Upper lobe of left lung (tissue), 6 donors: Measurements from ENCODE around the gene CSTF1. TPM values are rescaled to one million over a fixed set of nuclear protein-coding genes. Genes with fewer than 3 reads are reported as not detected.

Experiments used
- ATAC-seq, 2 donors: fragments of 200-7000 bp; cut with Tn5 transposase; one replicate each; pipeline ENCODE4 v1.9.1; 2022; ENCODE audit warnings: mild to moderate bottlenecking in 2 of 2, moderate library complexity in 2 of 2; ENCODE audit not compliant: low FRiP score in 2 of 2
- DNase-seq, 2 donors: peaks; one replicate each; pipeline ENCODE4 v3.0.0-alpha.2; 2019 to 2020
- H3K27ac ChIP-seq, 4 donors: fragments of 200-600 bp; sonication (generic); one replicate each; pipeline ENCODE4 v1.5.1; 2016 to 2019
- H3K27me3 ChIP-seq, 4 donors: fragments of 200-600 bp; sonication (generic); one replicate each; pipeline ENCODE4 v1.5.1; 2017 to 2019
- H3K36me3 ChIP-seq, 4 donors: fragments of 200-600 bp; sonication (generic); one replicate each; pipeline ENCODE4 v1.5.1; 2016 to 2019
- H3K4me1 ChIP-seq, 4 donors: fragments of 200-600 bp; sonication (generic); one replicate each; pipeline ENCODE4 v1.5.1; 2018 to 2019
- H3K4me3 ChIP-seq, 4 donors: fragments of 200-600 bp; sonication (generic); one replicate each; pipeline ENCODE4 v1.5.1; 2017 to 2019; ENCODE audit warnings: mild to moderate bottlenecking in 2 of 4, moderate library complexity in 1 of 4
- H3K9me3 ChIP-seq, 4 donors: fragments of 200-600 bp; sonication (generic); one replicate each; pipeline ENCODE4 v1.5.1; 2018 to 2019
- CTCF ChIP-seq, 6 experiments: fragments of 450-650 bp in 4 of 6; fragments of 200-600 bp in 2 of 6; sonication (generic) in 2 of 6; IDR thresholded peaks; one replicate each; pipeline ENCODE4 v1.5.1; 2016 to 2019; ENCODE audit warnings: antibody characterized with exemption in 6 of 6
- EP300 ChIP-seq, 4 donors: sonication (generic); formaldehyde crosslinking; IDR thresholded peaks; one replicate each; pipeline ENCODE4 v1.5.1; 2017; ENCODE audit warnings: antibody characterized with exemption in 4 of 4, control low read depth in 2 of 4
- POLR2A ChIP-seq, 4 donors: fragments of 450-650 bp; IDR thresholded peaks; one replicate each; pipeline ENCODE4 v1.5.1; 2016 to 2017; ENCODE audit warnings: antibody characterized with exemption in 4 of 4, mild to moderate bottlenecking in 2 of 4
- POLR2AphosphoS5 ChIP-seq, 2 donors: sonication (generic); formaldehyde crosslinking; IDR thresholded peaks; one replicate each; pipeline ENCODE4 v1.5.1; 2017; ENCODE audit warnings: antibody characterized with exemption in 2 of 2
- WGBS, 2 donors: methylation state at CpG; one replicate each; pipeline ENCODE4 v1.1.5; 2017 to 2018; 5-methylcytosine and 5-hydroxymethylcytosine counted together
- total RNA-seq, 6 donors: library from RNA; depleted of rRNA in 4 of 6; stranded (reverse); fragments of >200 nt in 4 of 6; gene quantifications; one replicate each; pipeline versions ENCODE4 v1.1.0 to v1.2.1, GENCODE V29; 2016 to 2021
- donor health status: DM: no; HTN: no; CAD: no; lungs with moderate emphysema.
- donor health status: DM: no; HTN: yes; CAD: no; lungs with severe emphysema.

Gene CSTF1
- total RNA-seq, 6 donors from 2014 or later = 3.3 to 30.5 (median 22.5) TPM

- Histone ChIP-seq H3K9me3 (no peaks in the 10 kb centered on the region), H3K27ac (no peak overlapping the region), H3K27me3 (no peaks in the 10 kb centered on the region), H3K4me3 (no peak overlapping the region), H3K36me3 (no peaks in the 10 kb centered on the region), H3K4me1 (peaks cover 0 to 2% (median 0%) of the 10 kb centered on the region in 4 donors)
- TF ChIP-seq POLR2A (IDR thresholded peaks at IDR 0.05) = no peak
- TF ChIP-seq EP300 (IDR thresholded peaks at IDR 0.05) = no peak
- no peak for TF ChIP-seq POLR2AphosphoS5 (IDR thresholded peaks at IDR 0.05)
- TF ChIP-seq CTCF (IDR thresholded peaks at IDR 0.05) = no peak
- ATAC-seq (no peak), DNase-seq (no peak)
- WGBS, 2 donors = 85 to 94% methylated on average over 4 of the region's 4 CpGs
Measured at GRCh38 chr20:56353356-56353755, 39.1 kb upstream of the CSTF1 start.

DNA sequence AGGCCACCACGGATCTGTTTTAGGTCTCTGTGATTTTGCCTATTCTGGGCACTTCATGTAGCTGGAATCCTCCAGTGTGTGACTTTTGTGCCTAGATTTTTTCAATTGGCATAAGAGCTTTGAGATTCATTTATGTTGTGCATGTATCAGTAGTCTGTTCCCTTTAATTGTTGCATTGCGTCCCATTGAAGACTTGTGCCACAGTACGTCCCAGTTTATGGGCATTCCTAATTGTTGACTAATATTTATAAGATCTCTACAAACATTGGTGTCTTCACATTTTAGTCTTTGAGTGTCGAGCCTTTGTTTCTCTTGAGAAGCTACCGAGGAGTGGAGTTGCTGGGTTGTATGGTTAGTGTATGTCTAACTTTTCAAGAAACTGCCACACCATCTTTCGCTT lies 34.4 kb upstream of the CSTF1 start:
- 62 to 67% methylated on average over 6 of the region's 6 CpGs for WGBS, 2 donors
- Histone ChIP-seq H3K27ac (no peak overlapping the region), H3K4me1 (peaks cover 9 to 20% (median 16%) of the 10 kb centered on the region in 4 donors), H3K4me3 (peak overlapping the region in 3 of 4 donors; percentile 81 to 100 (median 99)), H3K36me3 (no peaks in the 10 kb centered on the region), H3K9me3 (no peaks in the 10 kb centered on the region), H3K27me3 (no peaks in the 10 kb centered on the region)
- no peak for DNase-seq
- TF ChIP-seq POLR2A (IDR thresholded peaks at IDR 0.05) = no peak
- TF ChIP-seq POLR2AphosphoS5 (IDR thresholded peaks at IDR 0.05) = no peak
- no peak for TF ChIP-seq EP300 (IDR thresholded peaks at IDR 0.05)
- no peak for TF ChIP-seq CTCF (IDR thresholded peaks at IDR 0.05)
- ATAC-seq = no peak

DNA sequence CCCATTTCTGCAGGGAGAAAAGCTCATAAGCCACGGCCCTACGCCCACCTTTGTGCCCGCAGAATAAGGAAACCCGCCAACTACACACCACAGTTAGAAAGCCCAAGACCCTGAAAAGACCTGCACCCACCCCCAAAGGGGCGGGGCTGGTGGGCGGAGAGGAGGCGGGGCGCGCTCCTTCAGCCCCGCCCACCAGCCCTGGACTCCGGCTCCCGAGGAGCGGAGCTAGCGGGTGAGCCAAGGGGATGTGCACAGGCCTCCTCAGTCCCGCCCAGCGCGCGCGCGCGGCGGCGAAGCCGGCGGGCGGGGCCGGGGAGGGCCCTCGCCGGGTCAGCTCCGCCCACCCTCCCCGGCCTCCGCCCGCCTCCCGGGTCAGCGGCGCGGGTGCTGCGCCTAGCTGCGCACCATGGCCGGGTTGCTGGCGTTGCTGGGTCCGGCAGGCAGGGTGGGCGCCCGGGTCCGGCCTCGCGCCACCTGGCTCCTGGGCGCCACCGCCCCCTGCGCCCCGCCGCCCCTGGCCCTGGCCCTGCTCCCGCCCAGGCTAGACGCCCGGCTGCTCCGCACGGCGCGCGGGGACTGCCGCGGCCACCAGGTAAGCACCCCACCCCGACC lies 33.7 kb upstream of the CSTF1 start, which contains the start of gene FAM210B:
Gene FAM210B, plus strand, starts transcription at position 375 of the 612 bp plus-strand sequence. Its CDS starts 32 bp downstream, at position 407.
- Histone ChIP-seq H3K9me3 (no peaks in the 10 kb centered on the region), H3K4me3 (peak within 1 kb of the TSS; percentile 81 to 100 (median 96)), H3K27ac (peak within 1 kb of the TSS; percentile 74 to 86 (median 82)), H3K36me3 (no peaks in the 10 kb centered on the region), H3K27me3 (no peaks in the 10 kb centered on the region), H3K4me1 (peaks cover 9 to 22% (median 16%) of the 10 kb centered on the region in 4 donors)
- peak; percentile 95 to 98 for ATAC-seq
- 1 to 4% methylated on average over 6 to 22 of the region's 63 CpGs for WGBS, 2 donors
- peak in 2 of 4 donors; percentile 39 to 71 for TF ChIP-seq POLR2A (IDR thresholded peaks at IDR 0.05)
- no peak for TF ChIP-seq EP300 (IDR thresholded peaks at IDR 0.05)
- peak; percentile 18 to 73 for TF ChIP-seq POLR2AphosphoS5 (IDR thresholded peaks at IDR 0.05)
- DNase-seq = peak; percentile 93 to 97

DNA sequence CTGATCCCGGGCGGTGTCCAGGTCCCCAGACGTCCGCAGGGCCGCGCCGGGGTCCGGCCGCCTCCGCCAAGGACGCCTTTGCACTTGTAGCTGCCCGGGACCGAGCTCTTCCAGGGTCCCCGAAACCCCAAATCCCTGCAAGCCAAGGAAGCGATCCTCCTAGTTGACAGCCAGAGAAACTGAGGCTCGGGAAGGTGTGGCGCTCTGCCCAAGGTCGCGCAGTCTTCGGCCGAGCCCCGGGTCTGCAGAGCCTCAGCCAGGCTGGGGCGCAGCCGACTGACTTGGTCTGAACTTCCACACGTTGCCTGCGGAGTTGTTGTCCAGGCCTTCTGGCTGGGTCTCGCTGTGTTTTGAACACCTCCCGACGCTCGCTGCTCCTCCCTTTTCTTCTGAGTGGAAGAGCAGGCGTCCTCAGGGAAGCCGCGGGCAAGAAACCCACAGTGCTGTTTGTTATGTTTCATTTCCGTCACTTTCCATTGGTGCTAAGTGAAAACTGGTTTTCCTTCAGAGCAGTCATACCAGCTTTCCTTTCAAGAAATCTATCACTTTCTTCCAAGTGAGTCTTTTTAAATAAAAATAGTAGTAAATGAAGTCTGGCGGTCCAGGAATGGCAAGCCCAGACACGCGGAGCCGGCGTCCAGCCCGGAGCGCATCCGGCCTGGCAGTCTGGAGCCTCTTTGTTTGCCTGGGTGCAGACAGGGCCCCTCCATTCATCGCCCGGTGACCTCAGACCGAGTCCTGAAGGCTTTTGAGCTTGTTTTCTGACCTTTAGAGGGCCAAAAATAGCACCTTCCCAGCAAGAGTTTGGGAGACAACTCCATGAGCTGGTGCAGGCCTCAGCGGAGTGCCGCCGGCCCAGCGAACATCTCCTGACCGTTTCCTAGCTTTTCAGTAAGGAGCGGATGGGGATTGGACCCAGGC lies 33.0 kb upstream of the CSTF1 start:
- no peak for TF ChIP-seq EP300 (IDR thresholded peaks at IDR 0.05)
- TF ChIP-seq CTCF (IDR thresholded peaks at IDR 0.05) = no peak
- no peak for TF ChIP-seq POLR2AphosphoS5 (IDR thresholded peaks at IDR 0.05)
- TF ChIP-seq POLR2A (IDR thresholded peaks at IDR 0.05) = no peak
- ATAC-seq = peak; percentile 5 to 80

More for the DNA sequence above, 33.0 kb upstream of the CSTF1 start:
- H3K4me3 ChIP-seq = peak overlapping the region; percentile 81 to 100 (median 96)
- WGBS, 2 donors = 17 to 21% methylated on average over 14 to 28 of the region's 51 CpGs
- no peaks in the 10 kb centered on the region for H3K9me3 ChIP-seq
- DNase-seq = peak; percentile 38 to 84
- H3K36me3 ChIP-seq = no peaks in the 10 kb centered on the region
- H3K27ac ChIP-seq = peak overlapping the region; percentile 74 to 86 (median 82)
- no peaks in the 10 kb centered on the region for H3K27me3 ChIP-seq
- H3K4me1 ChIP-seq = peaks cover 9 to 22% (median 16%) of the 10 kb centered on the region in 4 donors
